Astrocyte (in vitro differentiated cells and primary cell): ENCODE data around the gene SHISA9. TPM values are rescaled to one million over a fixed set of nuclear protein-coding genes. Genes with fewer than 3 reads are reported as not detected.

Experiments used
- DNase-seq: peaks from one replicate; pipeline ENCODE4 v3.0.0-alpha.2; 2010; ENCODE audit warnings: low read depth
- FAIRE-seq: peaks from 2 replicates; lab custom pipeline; 2011; peaks lifted over from hg19 to GRCh38; lab: Jason Lieb, UNC
- H2AFZ ChIP-seq: 2 replicates; pipeline ENCODE4 v1.6.0; 2012; ENCODE audit warnings: low read depth, low read length, inconsistent platforms
- H3K27ac ChIP-seq: 2 replicates; pipeline ENCODE4 v1.5.1; 2011; ENCODE audit warnings: low read depth, low read length, inconsistent platforms
- H3K27me3 ChIP-seq: 2 replicates; pipeline ENCODE4 v1.6.0; 2011; ENCODE audit warnings: low read length, inconsistent platforms; ENCODE audit not compliant: insufficient read depth
- H3K36me3 ChIP-seq: 2 replicates; pipeline ENCODE4 v1.5.1; 2011; ENCODE audit warnings: low read length, inconsistent platforms; ENCODE audit not compliant: insufficient read depth
- H3K4me1 ChIP-seq: 2 replicates; pipeline ENCODE4 v1.5.1; 2011; ENCODE audit warnings: low read length, inconsistent platforms; ENCODE audit not compliant: insufficient read depth
- H3K4me2 ChIP-seq: 2 replicates; pipeline ENCODE4 v1.6.0; 2012; ENCODE audit warnings: low read length, inconsistent platforms
- H3K4me3 ChIP-seq: 2 replicates; pipeline ENCODE4 v1.5.1; 2011; ENCODE audit warnings: low read depth, mild to moderate bottlenecking, low read length, inconsistent platforms; ENCODE audit not compliant: insufficient read depth
- H3K79me2 ChIP-seq: 2 replicates; pipeline ENCODE4 v1.6.0; 2012; ENCODE audit warnings: mild to moderate bottlenecking, low read length, inconsistent platforms; ENCODE audit not compliant: insufficient read depth
- H3K9ac ChIP-seq: 2 replicates; pipeline ENCODE4 v1.6.0; 2012; ENCODE audit warnings: mild to moderate bottlenecking, low read length, inconsistent platforms
- H3K9me3 ChIP-seq: 2 replicates; pipeline ENCODE4 v1.5.1; 2012; ENCODE audit warnings: low read depth, mild to moderate bottlenecking, low read length, inconsistent platforms; ENCODE audit not compliant: insufficient read depth
- H4K20me1 ChIP-seq: 2 replicates; pipeline ENCODE4 v1.6.0; 2012; ENCODE audit warnings: low read length, inconsistent platforms; ENCODE audit not compliant: insufficient read depth
- H3K27ac Mint-ChIP-seq: one replicate; pipeline ENCODE4 v1.8.0; 2021; ENCODE audit warnings: mild to moderate bottlenecking, mixed read lengths; ENCODE audit not compliant: unreplicated experiment
- H3K27me3 Mint-ChIP-seq: one replicate; pipeline ENCODE4 v1.8.0; 2021; ENCODE audit warnings: low read depth, mixed read lengths; ENCODE audit not compliant: unreplicated experiment
- H3K36me3 Mint-ChIP-seq: one replicate; pipeline ENCODE4 v1.8.0; 2021; ENCODE audit warnings: low read depth, mixed read lengths; ENCODE audit not compliant: unreplicated experiment
- H3K4me1 Mint-ChIP-seq: one replicate; pipeline ENCODE4 v1.8.0; 2021; ENCODE audit warnings: low read depth, mixed read lengths; ENCODE audit not compliant: unreplicated experiment
- H3K4me3 Mint-ChIP-seq: one replicate; pipeline ENCODE4 v1.8.0; 2021; ENCODE audit warnings: mild to moderate bottlenecking, moderate library complexity, mixed read lengths; ENCODE audit not compliant: unreplicated experiment
- H3K9me3 Mint-ChIP-seq: one replicate; pipeline ENCODE4 v1.8.0; 2021; ENCODE audit warnings: mild to moderate bottlenecking, mixed read lengths; ENCODE audit not compliant: unreplicated experiment
- CTCF ChIP-seq: IDR thresholded peaks from 2 replicates; pipeline ENCODE4 v1.5.1; 2011; ENCODE audit warnings: low read depth, mild to moderate bottlenecking, inconsistent platforms, low read length, moderate library complexity; ENCODE audit not compliant: insufficient read depth
- EZH2 ChIP-seq: IDR thresholded peaks from 2 replicates; pipeline ENCODE4 v1.6.1; 2012; ENCODE audit warnings: mild to moderate bottlenecking, low read length, inconsistent platforms; ENCODE audit not compliant: insufficient read depth
- total RNA-seq: library from RNA; stranded (reverse); gene quantifications from 2 replicates; pipeline ENCODE4 v1.2.1, GENCODE V29; 2021

Gene SHISA9
- total RNA-seq, 1 donor from 2014 or later: 73.0 TPM

- Histone ChIP-seq H3K27me3 (no peaks in the 10 kb centered on the region), H3K4me2 (no peak overlapping the region), H3K9ac (no peak overlapping the region), H3K4me3 (no peak overlapping the region), H2AFZ (no peak overlapping the region), H4K20me1 (no peaks in the 10 kb centered on the region), H3K79me2 (no peaks in the 10 kb centered on the region), H3K36me3 (no peaks in the 10 kb centered on the region), H3K4me1 (no peaks in the 10 kb centered on the region), H3K9me3 (no peaks in the 10 kb centered on the region), H3K27ac (no peak overlapping the region)
- FAIRE-seq (no peak), DNase-seq (no peak)
- Mint-ChIP-seq H3K27ac (no peak overlapping the region), H3K27me3 (no peaks in the 10 kb centered on the region), H3K4me3 (no peak overlapping the region), H3K9me3 (no peaks in the 10 kb centered on the region), H3K4me1 (peaks cover 16% of the 10 kb centered on the region), H3K36me3 (no peaks in the 10 kb centered on the region)
- no peak for TF ChIP-seq EZH2
- TF ChIP-seq CTCF: no peak
These were observed 255.7 kb downstream of the SHISA9 start for GRCh38 chr16:13157082-13157481.

GRCh38 chr16:13158427-13158826, 257.0 kb downstream of the SHISA9 start:
- no peak overlapping the region for H2AFZ ChIP-seq
- no peak overlapping the region for H3K9ac ChIP-seq
- H3K79me2 ChIP-seq: no peaks in the 10 kb centered on the region
- Mint-ChIP-seq H3K4me1 (peaks cover 16% of the 10 kb centered on the region), H3K9me3 (no peaks in the 10 kb centered on the region), H3K36me3 (no peaks in the 10 kb centered on the region), H3K27me3 (no peaks in the 10 kb centered on the region), H3K27ac (no peak overlapping the region), H3K4me3 (no peak overlapping the region)
- H3K27me3 ChIP-seq: no peaks in the 10 kb centered on the region
- no peak overlapping the region for H3K4me2 ChIP-seq
- no peak for TF ChIP-seq EZH2
- no peak for TF ChIP-seq CTCF
- no peak for FAIRE-seq
- H3K27ac ChIP-seq: no peak overlapping the region
- H3K4me3 ChIP-seq: no peak overlapping the region
- no peaks in the 10 kb centered on the region for H3K9me3 ChIP-seq
- DNase-seq: no peak
- no peaks in the 10 kb centered on the region for H4K20me1 ChIP-seq
- no peaks in the 10 kb centered on the region for H3K4me1 ChIP-seq
- no peaks in the 10 kb centered on the region for H3K36me3 ChIP-seq

- Mint-ChIP-seq H3K27ac (no peak overlapping the region), H3K27me3 (no peaks in the 10 kb centered on the region), H3K4me1 (peaks cover 3% of the 10 kb centered on the region), H3K9me3 (peaks cover 1% of the 10 kb centered on the region), H3K4me3 (no peak overlapping the region), H3K36me3 (no peaks in the 10 kb centered on the region)
- H3K36me3 ChIP-seq: no peaks in the 10 kb centered on the region
- FAIRE-seq (no peak), DNase-seq (no peak)
- H3K27me3 ChIP-seq: no peaks in the 10 kb centered on the region
- H3K79me2 ChIP-seq: no peaks in the 10 kb centered on the region
- no peak overlapping the region for H3K27ac ChIP-seq
- no peaks in the 10 kb centered on the region for H4K20me1 ChIP-seq
- no peak for TF ChIP-seq EZH2
- no peak for TF ChIP-seq CTCF
- no peaks in the 10 kb centered on the region for H3K4me1 ChIP-seq
- H3K4me2 ChIP-seq: no peak overlapping the region
- no peak overlapping the region for H3K4me3 ChIP-seq
- no peak overlapping the region for H2AFZ ChIP-seq
- no peaks in the 10 kb centered on the region for H3K9me3 ChIP-seq
- H3K9ac ChIP-seq: no peak overlapping the region
These were observed 263.6 kb downstream of the SHISA9 start for GRCh38 chr16:13165024-13165423.
